ENCODE measurements around the gene GRIN2A.

DNA sequence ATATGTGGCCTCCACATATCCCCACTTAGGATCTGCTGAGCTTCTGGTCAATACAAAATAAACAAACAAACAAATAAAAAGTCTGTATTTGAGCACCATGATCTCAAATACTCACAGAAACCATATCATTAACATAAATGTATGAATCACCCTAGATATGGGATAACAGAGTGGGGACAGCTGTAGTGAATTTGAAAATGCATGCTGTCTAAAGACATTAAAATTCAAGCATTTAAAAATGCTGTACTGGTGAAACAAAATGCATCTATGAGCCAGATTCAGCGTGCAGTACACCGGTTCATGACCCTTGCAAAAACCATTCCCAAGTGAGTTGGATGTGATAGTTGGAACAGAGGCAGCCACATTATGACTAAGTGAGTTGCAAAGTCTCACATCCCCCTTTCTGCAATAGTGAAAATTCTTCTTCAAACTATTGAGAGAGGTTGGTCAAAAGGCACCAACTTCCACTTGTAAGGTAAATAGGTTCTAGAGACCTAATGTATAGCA lies 12.3 kb downstream of the GRIN2A start:
- TF ChIP-seq, protein P1, sequence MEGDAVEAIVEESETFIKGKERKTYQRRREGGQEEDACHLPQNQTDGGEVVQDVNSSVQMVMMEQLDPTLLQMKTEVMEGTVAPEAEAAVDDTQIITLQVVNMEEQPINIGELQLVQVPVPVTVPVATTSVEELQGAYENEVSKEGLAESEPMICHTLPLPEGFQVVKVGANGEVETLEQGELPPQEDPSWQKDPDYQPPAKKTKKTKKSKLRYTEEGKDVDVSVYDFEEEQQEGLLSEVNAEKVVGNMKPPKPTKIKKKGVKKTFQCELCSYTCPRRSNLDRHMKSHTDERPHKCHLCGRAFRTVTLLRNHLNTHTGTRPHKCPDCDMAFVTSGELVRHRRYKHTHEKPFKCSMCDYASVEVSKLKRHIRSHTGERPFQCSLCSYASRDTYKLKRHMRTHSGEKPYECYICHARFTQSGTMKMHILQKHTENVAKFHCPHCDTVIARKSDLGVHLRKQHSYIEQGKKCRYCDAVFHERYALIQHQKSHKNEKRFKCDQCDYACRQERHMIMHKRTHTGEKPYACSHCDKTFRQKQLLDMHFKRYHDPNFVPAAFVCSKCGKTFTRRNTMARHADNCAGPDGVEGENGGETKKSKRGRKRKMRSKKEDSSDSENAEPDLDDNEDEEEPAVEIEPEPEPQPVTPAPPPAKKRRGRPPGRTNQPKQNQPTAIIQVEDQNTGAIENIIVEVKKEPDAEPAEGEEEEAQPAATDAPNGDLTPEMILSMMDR (IDR thresholded peaks at IDR 0.05) = no peak
- TF ChIP-seq POLR2A (IDR thresholded peaks at IDR 0.05) = no peak

Measured in body of pancreas (tissue), 4 donors.